ENCODE data around the gene KDELR3. TPM values are rescaled to one million over a fixed set of nuclear protein-coding genes. Genes with fewer than 3 reads are reported as not detected.

KDELR3 gene
- total and polyA plus RNA-seq, 2 of the 8 experiments (the other 6 are each of a cell fraction or from before 2014, with no cell fraction given) = 7.9 to 13.0 TPM

DNA sequence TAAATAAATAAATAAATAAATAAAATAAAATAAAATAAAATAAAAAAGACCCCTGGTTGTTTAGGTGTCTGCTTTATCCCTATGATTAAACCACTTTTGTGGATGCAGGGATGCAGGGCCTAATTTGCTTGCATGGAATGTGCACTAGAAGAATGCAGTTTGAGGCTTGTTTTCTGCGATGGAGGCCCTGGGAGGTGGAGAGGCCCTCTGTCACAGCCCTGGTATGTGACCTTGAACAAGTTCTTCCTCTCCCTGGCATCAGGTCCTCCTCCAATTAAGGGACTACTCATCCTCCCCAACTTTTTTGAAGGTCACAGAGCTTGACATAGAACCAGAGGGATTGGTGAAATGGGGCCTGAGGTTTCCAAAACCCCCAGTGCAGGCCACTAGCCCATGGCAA, 35.6 kb upstream of the KDELR3 start:
- no peak for FAIRE-seq
- WGBS, 2 experiments (ENCODE audit: extremely low coverage in 1 of 2, insufficient coverage in 1 of 2, insufficient read length in 1 of 2, insufficient replicate concordance in 2 of 2, low coverage in 1 of 2, low lambda C conversion rate in 2 of 2, missing lambda C conversion rate in 1 of 2) = 90% methylated on average over 1 of the region's 1 CpG; no CpG with 5 or more reads in 1 of the 2 experiments
- CTCF ChIA-PET (ENCODE audit: partially characterized antibody) = interaction anchor here (1.5 to 7.9 kb wide), 2 partner anchors 12 to 16 kb away, joined by 4 to 78 read pairs; no protein-coding TSS in a partner anchor
- TF ChIP-seq GTF2F1 (IDR thresholded peaks at IDR 0.05; ENCODE audit: borderline replicate concordance, low read depth, low read length) (no peak), SP4 (IDR thresholded peaks at IDR 0.05; ENCODE audit: low read length) (no peak), TAF1 (IDR thresholded peaks at IDR 0.05; ENCODE audit: low read depth, low read length) (no peak), SIX5 (IDR thresholded peaks at IDR 0.05; ENCODE audit: low read depth, low read length) (no peak), CHD2 (IDR thresholded peaks at IDR 0.05; ENCODE audit: low read length) (no peak)
- TF ChIP-seq, protein P1, sequence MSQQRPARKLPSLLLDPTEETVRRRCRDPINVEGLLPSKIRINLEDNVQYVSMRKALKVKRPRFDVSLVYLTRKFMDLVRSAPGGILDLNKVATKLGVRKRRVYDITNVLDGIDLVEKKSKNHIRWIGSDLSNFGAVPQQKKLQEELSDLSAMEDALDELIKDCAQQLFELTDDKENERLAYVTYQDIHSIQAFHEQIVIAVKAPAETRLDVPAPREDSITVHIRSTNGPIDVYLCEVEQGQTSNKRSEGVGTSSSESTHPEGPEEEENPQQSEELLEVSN (IDR thresholded peaks at IDR 0.05) = no peak

More for the DNA sequence above, 35.6 kb upstream of the KDELR3 start:
- Histone ChIP-seq H3K23me2 (ENCODE audit: low read depth, low read length) (no peaks in the 10 kb centered on the region), H3K9ac (replicated peaks in 1 of 4; ENCODE audit: extremely low read depth in 1 of 4, low read depth in 3 of 4, low read length in 3 of 4) (no peak overlapping the region), H3K56ac (replicated peaks; ENCODE audit: insufficient read length, low read depth, low read length) (no peak overlapping the region), H2AK5ac (ENCODE audit: low read depth, low read length) (no peak overlapping the region), H2BK15ac (ENCODE audit: low read length) (no peak overlapping the region), H3K18ac (ENCODE audit: extremely low read depth, low read length) (no peak overlapping the region), H2BK20ac (ENCODE audit: low read length) (no peak overlapping the region), H3K9me3 (ENCODE audit: insufficient read depth in 2 of 2, low read depth in 1 of 2, low read length in 1 of 2) (no peaks in the 10 kb centered on the region), H2AFZ (ENCODE audit: low read length) (no peak overlapping the region), H2BK12ac (ENCODE audit: low read depth, low read length) (no peak overlapping the region), H3K4me2 (ENCODE audit: insufficient read depth in 1 of 2, low read depth in 2 of 2, low read length in 2 of 2) (no peak overlapping the region), H4K20me1 (replicated peaks in 1 of 2; ENCODE audit: control insufficient read depth in 1 of 2, insufficient read depth in 2 of 2, low read length in 2 of 2) (no peaks in the 10 kb centered on the region), H3K4me3 (ENCODE audit: extremely low read depth in 1 of 4, insufficient read depth in 2 of 4, low read depth in 3 of 4, low read length in 4 of 4) (no peak overlapping the region), H3K23ac (ENCODE audit: insufficient read length) (no peak overlapping the region), H4K8ac (ENCODE audit: extremely low read depth, insufficient read depth, low read length) (no peak overlapping the region), H3K14ac (ENCODE audit: insufficient read length) (no peak overlapping the region), H3K4ac (replicated peaks; ENCODE audit: insufficient read length, low read depth, low read length) (no peak overlapping the region), H2BK5ac (ENCODE audit: low read depth, low read length) (no peak overlapping the region), H2BK120ac (replicated peaks; ENCODE audit: low read depth, low read length) (no peak overlapping the region), H4K5ac (ENCODE audit: insufficient read length, low read depth, low read length) (no peak overlapping the region), H3K79me1 (ENCODE audit: low read depth, low read length) (no peaks in the 10 kb centered on the region), H3K4me1 (replicated peaks in 1 of 4; ENCODE audit: control insufficient read depth in 3 of 4, insufficient read depth in 4 of 4, low read length in 3 of 4) (peaks cover 0 to 3% (median 0%) of the 10 kb centered on the region in 4 experiments; a peak in 4 of 7 replicates), H4K91ac (replicated peaks; ENCODE audit: insufficient read length, low read length) (no peak overlapping the region), H3K27ac (ENCODE audit: low read depth, low read length) (no peak overlapping the region), H3K27me3 (replicated peaks in 1 of 4; ENCODE audit: control insufficient read depth in 3 of 4, extremely low read depth in 1 of 4, insufficient read depth in 3 of 4, low read length in 3 of 4) (no peaks in the 10 kb centered on the region), H3K79me2 (ENCODE audit: control insufficient read depth in 1 of 2, insufficient read depth in 2 of 2, low read length in 2 of 2) (no peaks in the 10 kb centered on the region), H3K36me3 (ENCODE audit: control insufficient read depth in 2 of 4, insufficient read depth in 4 of 4, low read length in 3 of 4) (no peaks in the 10 kb centered on the region)
- no peak for DNase-seq (ENCODE audit: low read depth in 1 of 2, low spot score in 2 of 2)
- POLR2A ChIA-PET (ENCODE audit: partially characterized antibody) = interaction anchor here (1.1 kb wide), 2 partner anchors 8 to 12 kb away, joined by 3 to 5 read pairs; no protein-coding TSS in a partner anchor
